ENCODE data around the gene UTP3.
A peak's percentile ranks its signal among the peaks of the same experiment; 100 is the strongest.
"Not testable (repeated sequence)": the region's sequence is repeated elsewhere in the genome, so short reads cannot be mapped to it uniquely, and the experiment has no call there.

UTP3 gene, protein sequence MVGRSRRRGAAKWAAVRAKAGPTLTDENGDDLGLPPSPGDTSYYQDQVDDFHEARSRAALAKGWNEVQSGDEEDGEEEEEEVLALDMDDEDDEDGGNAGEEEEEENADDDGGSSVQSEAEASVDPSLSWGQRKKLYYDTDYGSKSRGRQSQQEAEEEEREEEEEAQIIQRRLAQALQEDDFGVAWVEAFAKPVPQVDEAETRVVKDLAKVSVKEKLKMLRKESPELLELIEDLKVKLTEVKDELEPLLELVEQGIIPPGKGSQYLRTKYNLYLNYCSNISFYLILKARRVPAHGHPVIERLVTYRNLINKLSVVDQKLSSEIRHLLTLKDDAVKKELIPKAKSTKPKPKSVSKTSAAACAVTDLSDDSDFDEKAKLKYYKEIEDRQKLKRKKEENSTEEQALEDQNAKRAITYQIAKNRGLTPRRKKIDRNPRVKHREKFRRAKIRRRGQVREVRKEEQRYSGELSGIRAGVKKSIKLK

DNA sequence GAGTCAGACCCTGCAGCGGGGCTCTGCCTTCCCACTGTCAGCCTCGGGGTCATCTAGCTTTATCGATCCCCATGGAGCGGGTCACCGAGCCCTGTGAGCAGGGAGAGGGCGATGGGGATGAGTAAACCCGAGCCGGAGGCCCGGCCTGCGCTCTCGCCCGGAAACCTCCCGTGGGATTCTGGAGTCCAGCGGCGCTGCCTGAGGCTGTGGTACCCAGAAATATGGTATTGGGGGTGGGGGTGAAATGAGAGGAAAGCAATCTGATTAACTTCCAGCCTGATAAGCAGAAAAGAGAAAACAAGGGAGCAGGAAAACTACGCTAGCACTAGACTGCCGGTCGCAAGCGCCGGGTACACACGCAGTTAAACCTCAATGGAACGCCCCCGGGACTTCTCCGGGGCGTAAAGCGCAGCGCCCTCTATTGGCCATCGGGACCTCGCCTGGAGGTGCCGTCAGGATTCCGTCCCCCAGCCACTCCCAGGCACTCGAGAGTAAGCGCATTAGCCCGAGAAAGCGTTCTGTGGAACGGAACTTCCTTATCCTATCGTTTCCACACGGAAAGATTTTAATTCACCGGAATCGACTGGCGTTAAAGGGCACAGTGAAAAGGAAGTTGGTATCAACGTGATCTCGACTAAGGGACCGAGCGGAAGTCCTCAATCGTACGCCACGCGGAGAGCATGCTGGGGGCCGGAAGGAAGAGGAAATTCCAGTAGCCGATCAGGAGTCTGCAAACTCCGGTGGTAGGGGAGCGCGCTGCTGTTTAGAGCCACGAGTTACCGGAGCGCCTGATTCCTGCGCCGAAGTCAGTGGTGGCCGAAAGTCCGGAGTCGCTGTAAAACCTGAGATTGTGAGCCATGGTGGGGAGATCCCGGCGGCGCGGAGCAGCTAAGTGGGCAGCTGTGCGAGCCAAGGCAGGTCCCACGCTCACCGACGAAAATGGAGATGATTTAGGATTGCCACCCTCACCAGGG lies at the start of gene UTP3:
Gene UTP3, plus strand, starts transcription at position 712 of the 974 bp plus-strand sequence. Its CDS starts 146 bp downstream, at position 858.
- peak; percentile 95 for DNase-seq

DNA sequence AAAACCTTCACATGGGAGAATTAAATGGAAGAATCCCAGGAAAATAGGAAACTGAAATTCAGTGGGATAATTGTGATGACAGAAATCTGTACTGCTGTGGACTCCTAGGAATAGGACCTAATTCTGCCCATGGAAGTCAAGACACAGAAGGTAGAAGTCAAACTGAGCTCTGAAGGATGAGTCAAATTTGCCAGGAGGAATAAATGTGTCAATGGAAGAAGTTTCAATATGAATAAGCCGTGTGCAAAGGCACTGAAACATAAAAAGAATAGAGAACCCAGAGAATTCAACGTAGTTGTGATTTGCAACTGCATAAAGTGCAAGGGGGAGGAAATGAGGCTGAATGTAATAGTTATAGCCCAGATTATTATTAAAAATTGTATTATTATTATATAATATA lies 48.1 kb upstream of the UTP3 start:
- no peak for DNase-seq

DNA sequence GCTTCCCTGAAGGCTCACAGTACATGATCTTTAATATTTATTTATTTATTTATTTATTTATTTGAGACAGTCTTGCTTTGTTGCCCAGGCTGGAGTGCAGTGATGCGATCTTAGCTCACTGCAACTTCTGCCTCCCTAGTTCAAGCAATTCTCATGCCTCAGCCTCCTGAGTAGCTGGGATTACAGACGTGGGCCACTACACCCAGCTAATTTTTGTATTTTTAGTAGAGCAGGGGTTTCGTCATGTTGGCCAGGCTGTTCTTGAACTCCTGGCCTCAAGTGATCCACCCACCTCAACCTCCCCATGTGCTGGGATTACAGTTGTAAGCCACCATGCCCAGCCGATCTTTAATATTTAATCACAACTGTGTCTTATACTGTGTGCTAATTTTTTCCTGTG lies 37.6 kb upstream of the UTP3 start:
- DNase-seq = not testable (repeated sequence)

DNA sequence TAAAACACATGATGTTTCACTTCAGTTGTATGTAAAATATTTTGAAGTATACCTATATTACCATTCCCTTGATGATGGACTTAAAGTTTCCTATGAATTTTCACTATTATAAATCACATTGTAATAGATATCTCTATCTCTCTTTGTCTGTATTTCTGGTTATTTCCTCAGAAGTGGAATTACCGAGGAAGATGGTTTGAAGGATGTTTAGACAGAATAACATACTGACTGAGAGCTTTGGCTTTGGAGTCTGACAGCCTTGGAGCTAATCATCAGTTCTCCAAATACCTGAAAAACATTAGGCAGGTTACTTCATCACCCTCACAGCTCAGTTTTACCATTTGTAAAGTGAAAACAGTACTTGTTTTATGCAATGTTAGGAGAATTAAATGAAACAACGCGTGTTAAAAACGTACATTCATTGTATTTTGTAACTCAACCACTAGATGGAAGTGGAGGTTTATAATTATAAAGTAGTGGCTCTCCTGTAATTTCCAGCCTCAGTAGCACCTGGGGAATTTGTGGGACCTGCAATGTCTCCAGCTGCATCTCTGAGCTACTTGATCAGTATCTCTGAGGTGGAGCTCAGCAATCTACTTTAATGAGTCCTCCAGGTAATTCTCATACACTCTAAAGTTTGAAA lies 36.3 kb upstream of the UTP3 start:
- DNase-seq = no peak

DNA sequence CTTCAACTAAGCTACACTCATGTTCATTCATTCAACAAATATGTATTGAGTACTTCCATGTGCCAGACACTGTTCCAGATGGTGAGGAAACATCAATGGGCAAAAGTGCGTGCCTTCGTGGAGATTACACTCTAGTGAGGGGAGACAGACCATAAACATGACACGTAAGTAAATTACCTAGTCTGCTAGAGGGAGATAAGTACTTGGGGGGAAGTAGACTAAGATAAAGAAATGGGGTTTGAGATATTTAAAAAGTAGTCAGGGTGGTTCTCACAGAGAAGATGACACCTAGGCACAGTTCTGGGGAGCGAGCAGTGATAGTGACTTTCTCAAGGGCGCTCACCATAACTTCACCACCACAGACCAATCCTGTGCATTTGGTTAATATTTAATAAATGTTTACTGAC lies 33.7 kb upstream of the UTP3 start:
- no peak for DNase-seq

DNA sequence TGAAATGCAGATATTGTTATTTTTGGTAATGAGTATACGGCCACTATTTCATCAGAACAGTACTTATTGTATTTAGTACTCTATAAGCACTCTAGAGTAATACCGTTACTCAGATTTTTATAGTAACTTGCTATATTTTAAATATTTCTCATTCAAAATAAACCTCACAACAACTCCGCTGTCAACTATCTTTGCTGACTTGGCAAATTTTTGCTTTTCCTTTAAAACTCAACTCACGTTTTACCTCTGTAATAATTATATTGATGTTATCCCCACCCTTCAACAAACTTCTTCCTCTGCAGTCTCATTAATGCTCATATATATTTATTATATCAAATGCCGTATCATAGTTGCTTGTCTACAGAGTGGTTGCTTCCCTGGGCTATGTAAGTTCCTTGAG lies 31.0 kb upstream of the UTP3 start:
- DNase-seq = no peak

DNA sequence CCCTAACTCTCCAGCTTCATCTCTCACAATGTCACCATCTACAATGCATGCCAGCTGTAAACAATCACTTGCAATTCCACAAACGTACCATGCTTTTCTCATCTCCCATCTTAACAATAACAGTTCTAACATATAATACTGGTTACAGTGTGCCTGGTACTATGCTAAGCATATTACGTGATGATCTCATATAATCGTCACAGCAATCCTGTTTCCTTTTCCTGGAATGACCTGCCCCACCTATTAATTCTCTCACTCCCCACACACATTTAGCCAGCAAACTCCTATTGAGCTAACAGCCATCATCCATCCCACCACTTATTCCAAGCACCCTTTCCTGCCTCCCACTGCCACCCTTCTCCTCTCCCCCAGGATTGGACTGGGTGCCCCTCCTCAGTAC lies 29.9 kb upstream of the UTP3 start:
- no peak for DNase-seq

DNA sequence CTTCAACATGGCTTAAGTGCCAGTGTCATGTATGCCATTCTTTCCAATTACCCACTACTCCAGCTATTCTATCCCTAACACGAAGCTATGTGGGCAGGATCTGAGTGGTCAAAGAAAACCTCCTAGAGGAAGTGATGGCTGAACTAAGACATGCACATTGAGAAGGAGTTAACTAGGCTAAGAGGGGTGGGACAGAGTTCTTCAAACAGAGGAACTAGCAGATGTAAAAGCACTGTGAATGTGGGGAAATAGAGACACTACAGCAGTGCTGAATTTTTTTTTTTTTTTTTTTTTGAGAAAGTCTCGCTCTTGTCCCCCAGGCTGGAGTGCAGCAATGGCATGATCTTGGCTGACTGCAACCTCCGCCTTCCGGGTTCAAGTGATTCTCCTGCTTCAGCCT lies 28.2 kb upstream of the UTP3 start:
- no peak for DNase-seq

DNA sequence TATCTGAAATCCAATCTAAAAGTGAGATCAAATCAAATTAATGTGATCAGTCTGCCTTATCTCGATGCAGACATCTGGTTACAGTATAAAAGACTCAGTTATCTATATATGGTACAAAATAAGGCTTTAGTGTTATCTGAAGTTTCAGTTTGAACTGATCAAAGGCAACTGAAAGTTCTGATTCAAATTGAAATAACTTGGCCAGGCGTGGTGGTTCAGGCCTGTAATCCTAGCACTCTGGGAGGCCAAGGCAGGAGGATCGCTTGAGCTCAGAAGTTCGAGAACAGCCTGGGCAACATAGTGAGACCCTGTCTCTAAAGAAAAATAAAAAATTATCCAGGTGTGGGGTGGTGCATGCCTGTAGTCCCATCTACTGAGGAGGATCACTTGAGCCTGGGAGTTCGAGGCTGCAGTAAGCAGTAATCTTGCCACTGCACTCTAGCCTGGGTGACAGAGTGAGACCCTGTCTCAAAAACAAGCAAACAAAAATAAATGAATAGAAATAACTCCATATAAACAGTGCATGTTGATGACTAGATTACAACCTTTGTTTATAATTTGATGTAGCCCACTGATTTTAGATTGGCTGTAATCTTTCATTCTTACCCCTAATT lies 26.9 kb upstream of the UTP3 start:
- DNase-seq = not testable (repeated sequence)

DNA sequence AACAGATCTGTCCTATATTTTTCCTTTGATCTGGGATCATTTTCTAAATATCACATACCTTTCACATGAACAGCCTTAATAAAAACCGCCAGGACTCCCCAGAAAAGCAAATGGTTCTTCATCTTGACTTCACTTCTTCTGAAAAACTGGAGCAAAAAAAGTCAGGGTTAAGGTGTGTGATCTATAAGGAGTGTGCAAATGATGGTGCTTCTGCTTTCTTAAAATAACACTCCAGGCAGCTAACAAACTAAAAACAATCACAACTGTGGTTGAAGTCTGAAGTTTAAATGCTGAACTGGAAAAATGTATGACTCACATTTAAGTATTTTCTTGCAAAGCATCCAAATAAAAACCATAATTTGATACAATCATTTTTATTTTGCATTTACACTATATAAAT lies 22.0 kb upstream of the UTP3 start, which contains the start of gene JCHAIN:
Gene JCHAIN, minus strand, starts transcription at position 140 of the 400 bp plus-strand sequence. Its CDS starts 18 bp downstream, at position 122.
- DNase-seq = no peak

DNA sequence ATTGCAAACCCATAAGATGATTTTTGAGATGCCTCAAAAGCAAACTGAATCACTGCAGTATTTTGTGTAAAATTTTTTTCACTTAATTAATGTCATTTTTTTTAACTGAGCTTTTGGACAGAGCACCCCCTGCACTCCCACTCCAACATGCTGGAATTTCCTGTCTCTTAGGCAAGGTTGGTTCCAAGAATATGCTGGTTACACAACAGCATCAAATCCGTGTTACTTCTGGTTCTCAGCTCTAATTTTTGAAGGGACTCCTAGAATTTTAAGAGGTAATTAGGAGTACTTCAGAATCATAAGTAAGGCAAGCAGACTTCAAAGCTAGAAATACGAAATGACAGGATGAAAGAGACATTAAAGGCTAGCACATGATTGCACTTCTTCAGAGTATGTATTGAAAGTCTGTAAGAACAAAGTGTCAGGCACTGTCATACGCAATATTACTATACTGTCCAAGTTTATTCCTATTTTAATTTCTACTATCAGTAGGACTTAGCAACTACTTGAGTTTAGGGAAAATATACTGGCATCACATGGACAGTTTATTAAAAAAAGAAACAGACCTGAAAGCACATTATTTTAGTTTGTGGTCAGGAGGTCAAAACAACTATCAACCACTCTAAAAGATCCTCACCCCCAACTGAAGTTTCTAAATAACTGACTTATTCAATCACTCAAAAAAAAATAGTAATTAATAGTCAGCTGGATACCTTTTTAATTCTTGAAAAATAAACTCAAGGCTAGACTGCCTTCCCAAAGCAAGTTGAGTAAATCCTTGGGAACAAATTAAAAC lies 20.4 kb upstream of the UTP3 start:
- no peak for DNase-seq

DNA sequence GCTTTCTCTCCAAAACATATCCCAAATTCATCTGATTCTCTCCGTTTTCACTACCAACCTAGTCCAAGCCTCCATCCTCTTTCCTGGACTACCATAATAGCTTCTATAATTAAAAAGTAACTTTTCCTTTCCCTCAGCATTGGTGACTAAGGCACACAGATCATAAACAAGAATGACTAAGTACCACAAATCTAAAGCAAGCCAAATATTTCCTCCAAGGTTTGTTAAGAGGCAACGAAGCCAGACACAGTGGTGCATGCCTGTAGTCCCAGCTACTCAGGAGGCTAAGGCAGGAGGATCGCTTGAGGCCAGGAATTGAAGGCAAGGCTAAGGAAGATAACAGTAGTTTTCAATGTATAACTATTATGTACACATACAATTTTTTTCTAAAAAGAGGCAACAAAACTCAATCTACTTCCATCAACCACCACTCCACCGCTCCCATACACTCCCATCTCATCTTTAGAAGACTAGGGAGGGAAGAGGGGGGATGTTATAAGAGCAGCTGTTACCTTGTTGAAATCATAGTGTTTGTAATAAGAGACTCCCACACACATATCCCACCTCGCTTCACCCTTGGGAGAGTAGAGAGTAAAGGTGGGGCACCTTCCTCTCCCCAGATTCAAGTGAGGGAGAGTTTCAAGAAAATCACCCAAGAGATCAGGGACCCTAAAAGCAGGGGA lies 17.9 kb upstream of the UTP3 start:
- no peak for DNase-seq

DNA sequence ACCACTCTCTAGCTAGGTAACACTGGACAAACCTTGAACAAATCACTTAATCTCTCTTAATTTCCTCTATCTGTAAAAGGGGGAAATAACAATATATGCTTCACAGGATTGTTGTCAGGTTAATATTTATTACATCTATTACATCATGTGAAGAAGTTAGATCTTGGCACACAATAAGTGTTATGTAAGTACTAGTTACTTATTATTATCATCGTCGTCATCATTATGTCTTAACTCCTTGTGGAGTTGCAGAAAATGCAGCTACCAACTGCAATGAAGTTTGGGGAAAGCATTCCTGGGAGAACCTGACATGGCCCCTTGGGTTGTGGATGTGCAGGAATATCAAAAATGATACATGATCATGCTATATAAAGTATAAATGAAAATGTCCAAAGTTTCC lies 17.2 kb upstream of the UTP3 start:
- no peak for DNase-seq

DNA sequence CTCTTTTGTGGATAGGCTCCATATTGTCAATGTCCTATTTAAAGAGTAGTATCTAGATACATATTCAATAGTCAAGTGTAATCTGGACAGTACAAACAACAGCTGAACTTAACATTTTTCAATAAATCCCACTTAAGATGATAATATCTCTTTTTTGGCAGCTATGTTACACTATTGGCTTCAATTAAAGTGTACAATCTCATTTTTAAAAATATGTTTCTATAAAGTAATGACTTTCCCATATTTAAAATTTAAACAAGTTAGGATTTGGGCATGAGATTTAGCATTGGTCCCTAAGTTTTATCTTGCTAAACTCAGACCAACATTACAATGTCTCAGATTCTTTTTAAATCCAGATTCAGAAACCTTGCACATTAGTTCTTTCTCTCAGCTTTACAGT lies 14.1 kb upstream of the UTP3 start:
- DNase-seq = no peak

DNA sequence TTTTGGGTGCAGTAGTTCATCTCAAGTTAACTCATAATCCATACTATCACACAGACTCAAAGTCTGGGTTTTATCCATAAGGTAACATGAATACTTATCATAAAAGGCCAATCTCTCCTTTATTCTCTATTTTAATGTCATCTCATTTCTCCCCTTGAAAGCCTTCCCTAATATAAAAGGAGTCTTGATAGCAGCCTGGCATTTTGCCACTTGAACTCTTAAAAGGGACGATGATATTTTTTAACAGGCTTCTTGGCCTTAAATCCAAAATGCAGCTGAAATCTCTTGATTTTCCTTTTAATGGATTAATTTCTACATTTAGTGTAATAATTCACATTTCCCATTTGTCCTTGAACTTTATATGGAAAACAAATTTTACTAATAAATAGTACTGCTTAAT lies 13.6 kb upstream of the UTP3 start:
- no peak for DNase-seq

DNA sequence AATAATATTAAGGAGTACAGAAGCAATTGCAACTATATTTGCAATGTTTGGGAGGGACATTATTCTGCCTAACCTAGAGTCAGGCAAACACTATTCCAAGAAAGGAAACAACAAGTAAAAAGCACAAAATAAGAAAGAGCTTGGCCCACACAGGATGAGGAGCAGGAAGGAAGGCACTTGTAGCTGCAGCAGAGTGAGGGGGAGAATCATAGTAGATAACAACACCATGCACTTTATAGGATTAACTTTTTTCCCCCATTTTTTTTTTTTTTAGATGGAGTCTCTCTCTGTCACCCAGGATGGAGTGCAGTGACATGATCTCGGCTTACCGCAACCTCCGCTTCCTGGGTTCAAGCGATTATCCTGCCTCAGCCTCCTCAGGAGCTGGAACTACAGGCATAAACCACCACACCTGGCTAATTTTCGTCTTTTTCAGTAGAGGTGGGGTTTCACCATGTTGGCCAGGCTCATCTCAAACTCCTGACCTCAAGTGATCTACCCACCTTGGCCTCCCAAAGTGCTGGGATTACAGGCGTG lies 11.7 kb upstream of the UTP3 start:
- DNase-seq = no peak

DNA sequence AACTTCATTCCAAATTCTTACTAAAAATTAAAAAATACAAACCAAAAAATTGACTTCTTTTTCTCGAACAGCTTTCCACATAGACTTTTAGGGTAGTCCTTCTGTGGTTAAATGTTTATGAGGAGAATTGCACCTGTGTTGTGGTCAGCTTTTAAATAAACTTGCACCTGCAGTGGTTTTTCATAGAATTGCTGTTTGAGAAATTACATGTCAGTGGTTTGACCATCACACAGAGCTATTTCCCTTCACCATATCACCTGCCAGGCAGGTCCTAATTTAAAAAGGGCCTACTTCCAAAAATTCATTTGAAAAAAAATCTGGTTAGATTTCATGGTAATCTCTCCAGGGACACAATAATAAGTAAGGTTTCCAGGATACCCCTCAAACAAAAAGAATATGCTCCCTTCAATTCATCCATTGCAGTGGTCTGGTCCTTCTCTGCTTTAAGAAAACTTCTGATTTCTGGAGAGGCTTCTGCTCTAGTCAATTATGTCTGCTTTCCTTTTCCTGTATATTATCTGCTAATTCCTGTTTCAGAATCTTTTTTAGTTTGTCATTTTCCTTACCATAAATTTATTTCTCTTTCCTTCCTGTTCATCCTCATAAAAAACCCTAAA lies 9.8 kb upstream of the UTP3 start:
- no peak for DNase-seq

DNA sequence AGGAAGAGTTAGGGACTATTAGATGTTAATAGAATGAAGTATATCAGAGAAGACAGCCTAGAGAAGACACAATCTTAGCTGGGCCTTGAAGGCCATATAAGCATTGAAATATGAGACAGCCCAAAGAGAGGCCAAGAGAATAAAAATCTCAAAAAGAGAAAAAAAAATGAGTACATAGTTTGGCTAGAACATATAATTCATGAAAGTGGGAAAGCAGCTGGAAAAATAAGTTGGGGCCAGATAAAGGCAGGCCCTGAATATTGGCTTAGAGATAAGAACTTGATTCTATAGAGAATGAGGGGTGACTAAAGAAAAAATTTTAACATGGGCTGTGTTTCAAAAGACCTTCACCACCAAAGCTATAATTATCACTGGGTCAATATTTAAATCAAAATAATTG lies 7.4 kb upstream of the UTP3 start:
- DNase-seq = no peak

DNA sequence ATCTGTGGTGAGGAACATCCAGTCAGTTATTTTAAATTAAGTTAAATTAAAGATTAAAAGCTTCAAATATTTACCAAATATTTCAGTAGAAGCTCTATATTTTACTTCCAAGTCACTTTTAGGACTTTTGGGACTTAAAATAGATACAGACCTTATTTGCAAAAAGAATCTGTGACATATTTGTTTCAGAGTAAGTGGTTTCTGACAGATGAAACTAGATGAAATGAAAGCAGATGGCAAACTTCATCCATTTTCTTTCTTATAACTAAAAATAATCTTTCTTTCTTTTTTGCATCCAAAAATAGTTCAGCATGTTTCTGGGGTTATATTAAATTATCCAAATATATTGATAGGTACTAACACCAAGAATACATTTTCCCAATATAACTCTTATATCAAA lies 6.6 kb upstream of the UTP3 start:
- no peak for DNase-seq

DNA sequence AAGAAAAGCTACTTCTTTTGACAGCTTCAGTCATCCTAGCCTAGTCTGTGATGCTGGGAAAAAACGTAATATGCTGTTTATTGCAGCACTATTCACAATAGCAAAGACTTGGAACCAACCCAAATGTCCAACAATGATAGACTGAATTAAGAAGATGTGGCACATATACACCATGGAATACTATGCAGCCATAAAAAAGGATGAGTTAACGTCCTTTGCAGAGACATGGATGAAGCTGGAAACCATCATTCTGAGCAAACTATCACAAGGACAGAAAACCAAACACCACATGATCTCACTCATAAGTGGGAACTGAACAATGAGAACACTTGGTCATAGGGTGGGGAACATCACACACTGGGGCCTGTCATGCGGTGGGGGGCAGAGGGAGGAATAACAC lies 6.2 kb upstream of the UTP3 start:
- DNase-seq = not testable (repeated sequence)

Data from stimulated activated CD4-positive, alpha-beta T cell treated with anti-CD3 and anti-CD28 coated beads, Interleukin-4, amount 100 ng/mL, for 1 hour (primary cell).